Parathyroid adenoma (tissue), 2 donors: ENCODE measurements around the gene TPRG1L.
"Not testable (repeated sequence)": the region's sequence is repeated elsewhere in the genome, so short reads cannot be mapped to it uniquely, and the experiment has no call there.

ENCODE experiments used
- H2AFZ ChIP-seq: fragments of 300-600 bp; sonication (generic); one replicate; pipeline ENCODE4 v1.7.0; 2017; ENCODE audit warnings: antibody characterized with exemption, mild to moderate bottlenecking
- H3K27ac ChIP-seq: fragments of 300-600 bp; sonication (generic); one replicate; pipeline ENCODE4 v1.7.0; 2017
- H3K27me3 ChIP-seq: fragments of 300-600 bp; sonication (generic); one replicate; pipeline ENCODE4 v1.7.0; 2017; ENCODE audit warnings: low read length; ENCODE audit not compliant: control insufficient read depth, insufficient read depth
- H3K36me3 ChIP-seq: fragments of 300-600 bp; sonication (generic); one replicate; pipeline ENCODE4 v1.7.0; 2017; ENCODE audit warnings: low read length; ENCODE audit not compliant: control insufficient read depth, insufficient read depth
- H3K4me1 ChIP-seq: fragments of 300-600 bp; sonication (generic); one replicate; pipeline ENCODE4 v1.7.0; 2017; ENCODE audit warnings: control low read depth
- H3K4me2 ChIP-seq: fragments of 300-600 bp; sonication (generic); one replicate; pipeline ENCODE4 v1.7.0; 2017; ENCODE audit warnings: low read length
- H3K4me3 ChIP-seq: fragments of 300-600 bp; sonication (generic); one replicate; pipeline ENCODE4 v1.7.0; 2017; ENCODE audit warnings: low read depth, low read length
- H3K79me2 ChIP-seq: fragments of 300-600 bp; sonication (generic); one replicate; pipeline ENCODE4 v1.7.0; 2017; ENCODE audit warnings: control low read depth
- H3K9ac ChIP-seq: fragments of 300-600 bp; sonication (generic); one replicate; pipeline ENCODE4 v1.7.0; 2017; ENCODE audit warnings: mild to moderate bottlenecking
- H3K9me3 ChIP-seq: fragments of 300-600 bp; sonication (generic); one replicate; pipeline ENCODE4 v1.7.0; 2017; ENCODE audit warnings: low read length; ENCODE audit not compliant: control insufficient read depth
- TF ChIP-seq, protein P1 (sequence below): fragments of 300-600 bp; sonication (generic); IDR thresholded peaks from one replicate; pipeline ENCODE4 v1.7.0; 2017; ENCODE audit warnings: antibody characterized with exemption, mild to moderate bottlenecking
- donor health status: primary hyperparathyroidism.

The TPRG1L gene

DNA sequence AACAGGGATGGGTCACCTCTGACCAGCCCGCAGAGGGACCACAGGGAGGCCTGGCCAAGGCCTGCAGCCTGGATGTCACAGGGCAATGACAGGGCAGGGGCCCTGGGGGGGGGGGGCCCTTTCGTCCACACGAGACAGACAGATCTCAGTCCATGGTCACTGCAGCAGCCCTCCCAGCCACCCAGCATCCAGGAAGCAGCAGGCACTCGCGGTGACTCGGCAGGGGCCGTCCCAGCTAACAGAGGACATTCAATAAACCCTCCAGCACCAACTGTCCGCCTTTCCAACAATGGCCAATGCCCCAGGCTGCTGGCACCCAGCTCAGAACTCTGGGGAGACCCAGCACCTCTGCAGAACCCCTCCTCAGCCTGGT, 46.4 kb upstream of the TPRG1L start:
- no peaks in the 10 kb centered on the region for H3K4me1 ChIP-seq
- TF ChIP-seq, protein P1, sequence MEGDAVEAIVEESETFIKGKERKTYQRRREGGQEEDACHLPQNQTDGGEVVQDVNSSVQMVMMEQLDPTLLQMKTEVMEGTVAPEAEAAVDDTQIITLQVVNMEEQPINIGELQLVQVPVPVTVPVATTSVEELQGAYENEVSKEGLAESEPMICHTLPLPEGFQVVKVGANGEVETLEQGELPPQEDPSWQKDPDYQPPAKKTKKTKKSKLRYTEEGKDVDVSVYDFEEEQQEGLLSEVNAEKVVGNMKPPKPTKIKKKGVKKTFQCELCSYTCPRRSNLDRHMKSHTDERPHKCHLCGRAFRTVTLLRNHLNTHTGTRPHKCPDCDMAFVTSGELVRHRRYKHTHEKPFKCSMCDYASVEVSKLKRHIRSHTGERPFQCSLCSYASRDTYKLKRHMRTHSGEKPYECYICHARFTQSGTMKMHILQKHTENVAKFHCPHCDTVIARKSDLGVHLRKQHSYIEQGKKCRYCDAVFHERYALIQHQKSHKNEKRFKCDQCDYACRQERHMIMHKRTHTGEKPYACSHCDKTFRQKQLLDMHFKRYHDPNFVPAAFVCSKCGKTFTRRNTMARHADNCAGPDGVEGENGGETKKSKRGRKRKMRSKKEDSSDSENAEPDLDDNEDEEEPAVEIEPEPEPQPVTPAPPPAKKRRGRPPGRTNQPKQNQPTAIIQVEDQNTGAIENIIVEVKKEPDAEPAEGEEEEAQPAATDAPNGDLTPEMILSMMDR: no peak
- no peak overlapping the region for H3K27ac ChIP-seq
- H2AFZ ChIP-seq: no peak overlapping the region
- no peaks in the 10 kb centered on the region for H3K9me3 ChIP-seq
- H3K9ac ChIP-seq: no peak overlapping the region
- H3K79me2 ChIP-seq: no peaks in the 10 kb centered on the region
- no peak overlapping the region for H3K4me3 ChIP-seq
- no peak overlapping the region for H3K4me2 ChIP-seq
- no peaks in the 10 kb centered on the region for H3K27me3 ChIP-seq
- H3K36me3 ChIP-seq: no peaks in the 10 kb centered on the region

DNA sequence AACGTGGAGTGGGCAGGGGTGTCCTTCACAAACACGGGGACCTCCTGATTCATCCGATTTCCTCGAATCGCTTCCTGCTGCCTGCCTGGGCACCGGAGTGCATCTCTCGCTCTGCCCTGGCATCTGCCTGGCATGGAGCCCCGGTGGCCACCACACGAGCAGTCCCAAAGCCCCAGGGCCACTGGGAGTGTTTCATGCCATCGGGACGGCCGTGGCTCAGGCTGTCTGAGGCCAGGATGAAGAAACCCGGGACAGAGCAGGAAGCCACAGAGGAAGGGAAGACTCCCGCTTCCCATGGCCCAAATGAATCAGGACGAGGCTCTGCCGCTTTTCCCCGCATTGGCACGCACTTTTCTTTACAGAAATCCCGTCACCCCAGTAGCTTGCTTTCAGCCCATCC, 45.9 kb upstream of the TPRG1L start:
- H3K27me3 ChIP-seq: no peaks in the 10 kb centered on the region
- no peaks in the 10 kb centered on the region for H3K4me1 ChIP-seq
- no peak overlapping the region for H3K4me3 ChIP-seq
- H3K4me2 ChIP-seq: no peak overlapping the region
- H3K9me3 ChIP-seq: no peaks in the 10 kb centered on the region
- TF ChIP-seq, protein P1: no peak
- H3K9ac ChIP-seq: no peak overlapping the region
- H3K79me2 ChIP-seq: no peaks in the 10 kb centered on the region
- H3K36me3 ChIP-seq: no peaks in the 10 kb centered on the region
- no peak overlapping the region for H3K27ac ChIP-seq
- H2AFZ ChIP-seq: no peak overlapping the region

DNA sequence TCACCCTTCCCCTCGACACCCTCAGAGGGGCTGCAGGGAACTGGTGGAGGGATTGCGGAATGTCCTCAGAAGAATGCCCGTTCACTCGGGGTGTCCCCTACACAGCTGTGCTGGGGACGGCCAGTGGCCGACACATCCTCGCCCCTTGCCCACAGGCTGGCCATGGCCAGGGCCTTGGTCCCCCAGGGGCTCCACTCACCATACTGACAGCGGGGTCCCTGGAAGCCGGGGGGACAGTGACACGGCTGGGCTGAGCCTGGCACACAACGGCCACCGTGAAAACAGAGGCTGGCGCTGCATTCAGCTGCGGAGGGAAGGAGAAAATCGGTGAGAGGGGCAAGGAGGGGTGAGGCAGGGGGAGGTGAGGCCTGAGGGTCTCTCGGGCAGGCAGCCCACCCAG, 45.2 kb upstream of the TPRG1L start:
- H2AFZ ChIP-seq: no peak overlapping the region
- no peak overlapping the region for H3K27ac ChIP-seq
- no peaks in the 10 kb centered on the region for H3K4me1 ChIP-seq
- H3K4me2 ChIP-seq: no peak overlapping the region
- no peaks in the 10 kb centered on the region for H3K79me2 ChIP-seq
- TF ChIP-seq, protein P1: no peak
- no peaks in the 10 kb centered on the region for H3K36me3 ChIP-seq
- H3K4me3 ChIP-seq: no peak overlapping the region
- no peaks in the 10 kb centered on the region for H3K9me3 ChIP-seq
- H3K27me3 ChIP-seq: no peaks in the 10 kb centered on the region
- no peak overlapping the region for H3K9ac ChIP-seq

DNA sequence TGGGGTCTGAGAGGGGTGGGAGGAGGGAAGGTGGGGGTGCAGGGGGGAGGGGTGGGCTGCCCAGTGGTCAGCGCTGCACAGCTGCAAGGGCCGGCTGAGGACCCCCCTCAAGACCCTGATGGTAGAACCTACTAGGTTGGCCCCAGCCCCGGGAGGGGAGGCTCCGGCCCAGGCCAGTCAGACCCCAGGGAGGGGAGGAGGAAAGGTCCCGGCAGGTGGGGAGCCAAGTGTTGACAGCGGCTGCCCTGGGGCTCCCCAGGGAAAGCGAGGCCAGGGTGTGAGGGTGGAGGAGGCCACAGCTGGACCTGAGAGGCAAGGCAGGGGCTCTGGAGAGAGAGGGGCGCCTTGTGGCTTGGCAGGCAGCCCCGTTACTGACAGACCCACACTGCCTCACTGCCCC, 44.6 kb upstream of the TPRG1L start:
- no peak overlapping the region for H2AFZ ChIP-seq
- no peak overlapping the region for H3K9ac ChIP-seq
- no peaks in the 10 kb centered on the region for H3K9me3 ChIP-seq
- no peaks in the 10 kb centered on the region for H3K79me2 ChIP-seq
- H3K27me3 ChIP-seq: no peaks in the 10 kb centered on the region
- H3K4me2 ChIP-seq: no peak overlapping the region
- H3K27ac ChIP-seq: no peak overlapping the region
- no peaks in the 10 kb centered on the region for H3K4me1 ChIP-seq
- TF ChIP-seq, protein P1: no peak
- H3K36me3 ChIP-seq: no peaks in the 10 kb centered on the region
- H3K4me3 ChIP-seq: no peak overlapping the region

DNA sequence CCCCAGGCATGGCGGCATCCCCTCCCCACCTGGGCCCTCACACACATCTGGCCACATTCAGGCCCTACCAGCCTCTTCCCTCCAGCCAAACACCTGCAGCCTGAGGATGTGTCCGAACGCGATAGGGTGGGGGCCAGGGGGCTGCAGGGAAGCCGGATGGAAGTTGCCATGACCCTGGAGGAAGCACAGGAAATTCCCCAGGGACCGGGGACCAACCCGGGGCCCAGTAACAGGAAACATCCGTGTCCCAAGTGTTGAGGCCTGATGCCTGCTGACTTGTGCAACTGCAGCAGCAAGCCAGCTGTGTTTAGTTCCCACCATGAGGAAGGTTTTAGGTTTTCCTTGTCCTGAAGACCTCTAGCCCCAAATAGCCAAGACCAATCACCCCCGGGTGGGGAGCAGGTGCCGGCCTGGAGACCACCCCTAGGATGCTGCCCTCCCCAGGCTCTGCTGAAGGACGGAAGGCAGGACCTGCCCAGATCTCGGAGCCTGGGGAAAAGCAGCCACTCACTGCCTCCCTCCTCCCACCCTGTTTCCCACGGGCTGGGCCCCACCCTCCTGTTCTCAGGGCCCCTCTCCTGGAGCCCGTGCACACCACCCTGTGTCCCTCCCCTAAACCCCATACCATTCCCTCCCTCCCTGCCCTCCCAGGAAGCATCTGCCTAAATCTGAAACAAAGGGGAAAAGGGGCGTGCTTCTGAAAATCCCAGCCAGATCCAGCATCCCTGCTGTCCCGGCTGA, 43.3 kb upstream of the TPRG1L start:
- Histone ChIP-seq H3K9ac (no peak overlapping the region), H2AFZ (no peak overlapping the region), H3K27ac (no peak overlapping the region), H3K4me2 (no peak overlapping the region), H3K79me2 (no peaks in the 10 kb centered on the region), H3K4me3 (no peak overlapping the region), H3K27me3 (no peaks in the 10 kb centered on the region), H3K9me3 (no peaks in the 10 kb centered on the region), H3K4me1 (no peaks in the 10 kb centered on the region), H3K36me3 (no peaks in the 10 kb centered on the region)
- TF ChIP-seq, protein P1: no peak

DNA sequence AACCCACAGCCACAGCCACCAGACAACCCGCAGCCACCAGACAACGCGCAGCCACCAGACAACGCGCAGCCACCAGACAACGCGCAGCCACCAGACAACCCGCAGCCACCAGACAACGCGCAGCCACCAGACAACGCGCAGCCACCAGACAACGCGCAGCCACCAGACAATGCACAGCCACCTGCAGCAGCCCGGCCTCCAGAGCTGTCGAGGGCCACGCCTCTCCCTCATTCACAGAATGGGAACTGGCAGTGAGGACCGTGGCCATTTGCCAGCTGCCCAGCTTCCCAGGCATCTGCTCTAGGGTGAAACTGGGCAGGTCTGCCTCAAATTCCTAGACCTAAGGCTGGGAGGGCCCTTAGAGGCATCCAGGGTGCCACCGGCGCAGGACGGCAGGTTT, 41.1 kb upstream of the TPRG1L start:
- not testable (repeated sequence) for H3K4me3 ChIP-seq, H3K36me3 ChIP-seq, H2AFZ ChIP-seq, H3K4me2 ChIP-seq, H3K4me1 ChIP-seq, H3K9ac ChIP-seq, H3K27me3 ChIP-seq, H3K27ac ChIP-seq, H3K9me3 ChIP-seq, H3K79me2 ChIP-seq
